Pons (tissue), 1 donor: ENCODE measurements around the gene ATP5ME.
"Not testable (repeated sequence)": the region's sequence is repeated elsewhere in the genome, so short reads cannot be mapped to it uniquely, and the experiment has no call there.

Experiments
- DNase-seq: peaks from one replicate; pipeline ENCODE4 v3.0.0-alpha.2; 2016; ENCODE audit warnings: low spot score

Gene ATP5ME

DNA sequence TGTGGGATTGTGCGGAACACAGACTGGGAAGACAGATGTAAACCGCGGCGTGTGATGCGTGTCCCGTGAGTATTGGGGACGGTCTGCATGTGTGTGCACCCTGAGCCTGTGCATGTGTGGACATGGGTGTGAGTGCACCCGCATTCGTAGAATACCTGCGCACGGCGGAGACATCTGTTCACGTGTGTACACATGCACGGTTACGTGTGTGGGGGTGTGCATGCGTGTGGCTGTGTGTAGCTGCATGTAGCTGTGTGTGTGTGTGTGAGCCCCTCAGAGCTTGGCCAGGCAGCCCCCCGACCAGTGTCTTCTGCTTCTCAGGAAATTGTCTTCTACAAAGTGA lies 19.6 kb downstream of the ATP5ME start:
- no peak for DNase-seq

DNA sequence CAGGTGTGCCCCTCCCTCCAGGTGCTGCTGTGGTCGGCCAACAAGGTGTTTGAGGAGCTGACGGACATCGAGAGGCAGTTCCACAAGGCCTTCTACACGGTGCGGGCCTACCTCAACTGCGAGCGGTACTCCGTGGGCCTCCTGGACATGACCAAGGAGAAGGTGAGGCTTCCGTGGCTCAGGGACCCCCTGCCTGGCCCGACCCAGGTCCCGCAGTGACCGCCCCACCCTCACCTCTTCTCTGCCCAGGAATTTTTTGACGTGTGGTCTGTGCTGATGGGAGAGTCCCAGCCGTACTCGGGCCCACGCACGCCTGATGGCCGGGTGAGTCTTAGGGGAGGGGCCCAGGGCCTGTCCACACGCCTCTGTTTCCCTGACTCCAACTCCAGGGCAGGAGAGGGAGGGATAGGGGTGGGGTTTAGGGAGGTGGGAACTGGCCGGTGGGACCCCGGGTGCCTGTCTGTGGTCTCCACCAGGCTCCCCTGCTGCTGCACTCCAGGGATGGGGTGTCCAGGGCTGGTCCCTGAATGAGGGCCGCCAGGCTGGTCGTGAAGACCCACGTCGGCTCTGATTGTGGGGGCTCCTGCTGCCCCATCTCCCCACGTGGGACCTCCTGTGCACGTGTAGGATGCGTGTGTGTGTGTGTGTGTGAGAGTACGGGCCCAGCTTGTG lies 20.1 kb downstream of the ATP5ME start:
- DNase-seq = no peak

DNA sequence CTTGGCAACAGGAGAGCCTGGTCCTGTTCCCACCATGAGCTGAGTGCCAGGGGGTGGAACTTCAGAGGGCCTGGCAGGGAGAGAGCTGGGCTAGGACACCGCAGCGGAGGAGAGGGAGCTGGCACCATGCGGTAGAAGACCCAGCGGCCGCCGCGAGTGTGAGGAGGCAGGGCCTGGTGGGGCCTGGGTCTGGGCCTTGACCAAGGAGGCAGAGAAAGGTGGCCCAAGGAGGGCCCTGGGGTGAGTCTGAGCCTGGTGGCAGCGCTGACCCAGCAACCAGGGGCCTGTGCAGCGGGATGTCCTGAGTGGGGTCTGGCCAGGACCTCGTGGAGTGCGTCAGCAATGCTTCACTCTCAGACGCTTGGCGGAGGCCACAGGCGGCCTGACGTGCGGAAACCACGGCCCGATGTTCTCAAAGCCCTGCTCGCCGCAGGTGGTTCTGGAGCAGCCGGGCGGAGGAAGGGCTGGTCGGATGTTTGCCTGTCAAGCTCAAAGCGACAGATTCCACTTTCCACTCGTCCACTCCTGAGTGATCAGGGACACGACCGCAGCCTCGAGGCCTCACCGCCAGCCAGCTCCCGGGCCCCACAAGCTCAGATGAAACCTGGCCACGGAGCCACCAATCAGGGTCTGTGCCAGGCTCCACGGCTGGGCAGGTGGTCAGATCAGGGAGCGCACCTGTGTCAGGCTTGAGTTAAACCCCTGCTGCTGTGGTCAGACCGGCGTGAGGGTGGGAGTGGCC lies 20.8 kb downstream of the ATP5ME start:
- DNase-seq = no peak

DNA sequence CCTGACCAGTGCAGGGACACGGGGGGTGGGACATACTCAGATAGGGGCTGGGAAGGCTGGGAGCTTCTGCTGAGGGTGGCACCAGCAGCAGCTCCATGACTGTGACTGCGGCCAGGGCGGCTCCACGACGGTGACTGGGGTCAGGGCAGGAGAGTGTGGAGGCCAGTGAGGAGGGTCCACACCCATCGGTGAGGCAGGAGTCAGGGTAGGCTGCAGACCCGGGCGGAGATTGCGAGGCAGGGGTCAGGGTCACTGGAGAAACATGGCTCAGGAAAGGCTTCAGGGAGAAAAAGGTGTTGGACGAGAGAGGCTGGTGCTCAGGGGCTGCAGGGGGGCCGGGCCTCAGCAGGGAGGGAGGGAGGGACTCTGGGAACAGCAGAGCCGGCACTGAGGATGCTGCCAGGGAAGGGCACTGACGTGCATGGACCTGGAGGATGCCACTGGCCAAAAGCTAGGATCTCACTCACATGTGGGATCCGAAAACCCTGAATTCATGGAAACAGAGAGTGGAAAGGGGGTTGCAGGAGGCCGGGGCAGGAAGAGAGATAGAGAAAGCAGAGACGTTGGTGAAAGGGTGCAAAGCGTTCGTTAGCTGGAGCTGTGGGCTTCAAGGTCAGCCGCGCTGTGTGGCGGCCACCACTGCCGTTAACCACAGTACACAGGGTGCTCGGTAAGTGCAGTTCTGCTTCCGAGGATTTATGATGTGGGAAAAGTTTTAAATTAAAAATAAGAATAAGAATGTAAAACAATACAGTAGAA lies 22.0 kb downstream of the ATP5ME start:
- no peak for DNase-seq

DNA sequence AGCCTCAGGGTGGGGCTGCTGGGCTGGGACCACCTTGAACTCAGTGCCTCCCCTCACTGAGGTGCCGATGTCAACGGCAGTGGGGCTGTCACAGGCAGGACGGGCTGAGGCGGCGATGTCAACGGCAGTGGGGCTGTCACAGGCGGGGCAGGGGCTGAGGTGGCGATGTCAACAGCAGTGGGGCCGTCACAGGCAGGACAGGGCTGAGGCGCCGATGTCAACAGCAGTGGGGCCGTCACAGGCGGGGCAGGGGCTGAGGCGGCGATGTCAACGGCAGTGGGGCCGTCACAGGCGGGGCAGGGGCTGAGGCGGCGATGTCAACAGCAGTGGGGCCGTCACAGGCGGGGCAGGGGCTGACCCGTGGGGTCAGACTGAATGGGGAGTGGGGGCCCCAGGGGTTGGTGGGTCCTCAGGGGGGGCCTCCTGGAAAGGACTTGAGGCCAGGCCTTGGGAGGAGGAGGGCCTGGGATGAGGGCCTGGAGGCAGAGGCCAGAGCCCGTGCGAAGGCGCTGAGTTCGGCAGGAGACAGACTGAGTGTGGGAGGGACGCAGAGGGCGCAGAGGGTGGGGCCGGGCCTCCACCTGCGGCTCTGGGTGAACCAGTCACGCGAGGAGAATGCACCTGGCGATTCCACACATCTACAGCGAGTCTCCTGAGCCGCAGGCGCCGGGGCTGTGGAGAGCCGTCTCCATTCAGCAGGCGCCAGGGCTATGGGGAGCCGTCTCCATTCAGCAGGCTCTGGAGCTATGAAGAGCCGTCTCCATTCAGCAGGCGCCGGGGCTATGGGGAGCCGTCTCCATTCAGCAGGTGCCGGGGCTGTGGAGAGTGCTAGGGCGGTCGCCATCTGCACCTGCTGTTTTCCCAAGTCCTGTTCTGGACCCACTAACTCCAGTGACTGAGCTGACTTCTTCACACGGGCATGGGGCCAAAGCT lies 22.9 kb downstream of the ATP5ME start:
- DNase-seq = peak; percentile 91

DNA sequence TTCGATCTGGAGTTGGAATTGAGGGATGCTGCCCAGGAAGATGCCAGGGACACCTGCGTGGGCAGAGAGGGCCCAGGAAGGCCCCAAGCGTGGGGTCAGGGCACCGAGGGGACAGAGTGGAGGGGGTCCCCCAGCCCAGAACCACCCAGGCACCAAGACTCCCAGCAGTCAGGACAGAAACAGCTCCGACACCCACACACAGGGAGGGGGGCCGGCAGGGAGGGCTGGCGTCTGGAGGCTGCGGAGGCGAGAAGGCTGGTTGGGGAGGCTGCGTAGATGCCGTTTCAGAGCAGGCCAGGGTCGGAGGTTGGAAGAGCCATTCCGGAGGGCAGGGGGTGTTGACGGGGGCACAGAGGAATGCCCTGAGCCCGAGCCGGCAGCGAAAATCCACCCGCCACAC lies 23.6 kb downstream of the ATP5ME start:
- no peak for DNase-seq

DNA sequence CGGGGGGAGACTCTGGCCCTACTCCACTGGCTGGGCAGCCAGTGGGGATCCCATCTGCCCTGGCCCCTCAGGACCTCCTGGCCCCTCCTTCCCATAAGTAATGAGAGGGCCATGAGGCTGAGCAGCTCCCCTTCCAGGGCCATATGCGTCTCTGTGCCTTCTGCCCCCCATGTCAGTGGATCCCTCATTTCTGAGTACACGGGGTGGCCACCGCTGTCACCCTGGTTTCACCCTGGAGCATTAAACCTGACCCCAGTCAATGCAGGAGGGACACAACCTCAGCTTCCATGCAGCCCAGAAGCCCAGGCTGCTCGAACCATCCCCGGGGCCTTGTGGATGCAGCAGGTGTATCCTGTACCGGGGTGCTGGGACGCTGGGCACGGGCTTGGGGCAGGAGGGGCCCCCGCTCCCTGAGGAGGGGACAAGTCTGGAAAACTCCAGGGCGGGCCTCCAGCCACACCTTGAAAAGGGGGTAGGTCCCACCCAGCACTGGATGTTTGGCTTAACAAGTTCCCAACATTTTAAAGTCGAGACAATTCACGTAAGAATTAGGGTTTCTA lies 24.2 kb downstream of the ATP5ME start:
- no peak for DNase-seq

DNA sequence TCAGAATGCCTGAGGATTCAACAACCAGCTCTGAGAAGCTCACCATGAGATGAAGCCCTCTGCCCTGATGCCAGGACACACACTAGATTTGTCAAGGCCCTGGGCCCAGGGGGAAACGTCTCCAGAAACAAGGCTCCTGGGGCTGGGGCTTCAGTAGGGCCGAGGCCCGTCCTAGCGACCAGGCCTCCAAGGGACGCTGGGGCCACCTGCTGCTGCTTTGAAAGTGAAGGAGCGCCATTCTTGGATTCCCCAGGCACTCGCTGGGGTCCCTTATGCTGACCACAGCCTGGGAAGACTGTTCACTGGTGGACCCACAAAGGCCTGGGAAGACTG lies 24.8 kb downstream of the ATP5ME start:
- DNase-seq = no peak

DNA sequence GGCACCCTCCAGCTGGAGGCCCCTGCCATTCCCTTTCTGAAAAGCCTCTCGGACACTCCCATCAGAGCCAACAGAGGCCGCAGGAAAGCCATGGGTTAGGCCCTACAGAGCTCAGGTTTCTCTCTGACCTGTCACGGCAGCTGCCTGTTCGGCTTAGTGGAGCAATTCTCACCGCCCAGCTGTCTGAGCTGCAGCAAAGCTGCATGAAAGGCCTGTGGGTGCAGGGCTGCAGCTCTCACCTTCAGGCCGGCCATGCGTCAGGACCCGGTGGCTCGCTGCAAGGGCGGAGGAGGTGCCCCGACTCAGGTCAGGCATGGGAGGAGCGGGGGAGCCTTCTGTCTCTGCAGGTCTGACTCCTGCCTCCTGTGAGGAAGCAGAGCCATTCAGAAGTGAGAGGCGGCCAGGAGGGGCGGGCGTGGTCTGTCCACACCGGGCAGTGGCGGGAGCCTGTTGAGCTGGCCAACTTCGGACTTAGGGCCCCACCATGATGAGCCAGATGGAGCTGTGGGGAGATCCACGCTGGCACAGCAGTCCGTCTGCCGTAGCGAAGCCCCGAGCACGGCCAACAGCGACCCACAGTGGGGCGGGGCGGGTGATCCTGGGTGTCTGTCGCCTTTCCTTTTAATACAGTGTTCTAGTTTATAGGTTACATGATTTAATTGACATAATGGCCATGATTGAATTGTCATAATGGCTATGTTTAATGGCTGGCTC lies 25.3 kb downstream of the ATP5ME start:
- no peak for DNase-seq

DNA sequence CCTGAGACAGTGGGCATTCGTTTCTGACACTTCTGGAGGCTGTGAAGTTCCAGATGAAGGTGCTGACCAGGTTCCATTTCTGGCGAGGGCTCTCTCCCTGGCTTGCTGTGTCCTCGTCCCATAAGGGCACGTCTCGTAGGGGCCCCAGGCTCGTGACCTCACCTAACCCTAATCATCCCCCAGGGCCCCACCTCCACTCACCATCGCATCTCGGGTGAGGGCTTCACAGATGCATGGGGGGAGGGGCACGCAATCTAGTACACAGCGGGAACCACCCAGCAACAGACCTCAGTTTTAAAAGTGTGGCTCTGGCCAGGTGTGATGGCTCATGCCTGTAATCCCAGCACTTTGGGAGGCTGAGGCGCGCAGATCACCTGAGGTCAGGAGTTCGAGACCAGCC lies 26.6 kb downstream of the ATP5ME start:
- no peak for DNase-seq

DNA sequence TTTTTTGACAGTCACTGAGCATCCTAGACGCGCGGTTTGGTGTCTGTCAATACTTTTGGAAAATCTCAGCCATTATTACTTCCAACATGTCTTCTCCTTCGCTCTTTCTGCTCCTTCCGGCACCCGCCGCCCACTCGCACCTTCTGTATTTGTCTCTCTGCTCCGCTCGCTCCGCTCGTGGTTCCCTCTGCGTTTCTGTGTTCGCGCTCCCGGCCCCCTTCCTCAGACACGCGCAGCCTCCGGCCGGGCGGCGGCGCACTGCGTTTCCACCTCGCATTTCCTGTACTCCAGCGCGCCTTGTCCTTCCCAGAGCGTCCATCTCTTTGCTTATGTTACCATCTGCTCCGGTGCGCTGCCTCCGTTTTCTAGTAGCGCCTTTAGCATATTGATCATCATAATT lies 27.6 kb downstream of the ATP5ME start:
- DNase-seq = no peak

DNA sequence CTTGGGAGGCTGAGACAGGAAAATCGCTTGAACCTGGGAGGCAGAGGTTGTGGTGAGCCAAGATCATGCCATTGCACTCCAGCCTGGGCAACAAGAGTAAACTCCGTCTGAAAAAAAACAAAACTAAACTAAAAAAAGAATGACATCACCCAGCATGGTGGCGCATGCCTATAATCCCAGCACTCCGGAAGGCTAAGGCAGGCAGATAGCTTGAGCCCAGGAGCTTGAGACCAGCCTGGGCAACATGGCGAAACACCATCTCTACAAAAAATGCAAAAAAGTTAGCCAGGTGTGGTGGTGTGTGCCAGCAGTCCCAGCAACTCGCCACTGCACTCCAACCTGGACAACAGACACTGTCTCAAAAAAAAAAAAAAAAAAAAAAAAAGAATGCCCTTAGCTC lies 31.7 kb downstream of the ATP5ME start:
- DNase-seq = not testable (repeated sequence)

DNA sequence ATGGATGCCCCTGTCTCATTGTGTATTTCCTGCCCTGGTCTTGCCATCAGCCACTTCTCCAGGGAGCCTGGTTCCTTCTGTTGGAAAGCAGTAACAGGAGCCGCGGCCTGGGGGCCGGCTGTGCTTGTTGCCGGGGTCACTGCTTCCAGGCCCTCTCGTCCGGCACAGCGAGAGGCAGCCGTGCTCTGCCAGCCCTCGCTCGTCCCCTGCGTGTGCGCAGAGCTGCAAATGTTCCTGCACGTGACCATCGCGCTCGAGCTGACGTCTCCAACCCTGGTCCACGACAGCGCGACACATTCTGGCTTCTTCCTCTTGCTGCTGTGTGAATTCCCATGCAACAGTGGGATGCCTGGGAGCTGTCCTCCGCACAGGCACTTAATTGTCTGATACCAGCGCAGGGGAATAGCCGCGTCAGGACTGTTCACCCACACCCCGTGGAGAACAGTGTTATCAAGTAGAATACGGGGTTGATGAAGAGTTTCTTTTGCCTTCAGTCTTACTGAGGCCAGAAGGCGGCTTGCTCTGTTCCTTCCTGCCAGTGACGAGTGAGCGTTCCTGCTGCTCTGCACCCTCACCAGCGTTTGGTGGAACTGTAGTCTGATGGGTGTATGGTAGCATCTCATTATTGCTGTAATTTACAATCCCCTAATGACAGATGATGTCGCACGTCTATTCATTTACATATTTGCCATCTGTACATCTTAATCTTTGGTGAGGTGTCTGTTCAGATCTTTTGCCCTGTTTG lies 36.4 kb downstream of the ATP5ME start:
- peak; percentile 20 for DNase-seq

DNA sequence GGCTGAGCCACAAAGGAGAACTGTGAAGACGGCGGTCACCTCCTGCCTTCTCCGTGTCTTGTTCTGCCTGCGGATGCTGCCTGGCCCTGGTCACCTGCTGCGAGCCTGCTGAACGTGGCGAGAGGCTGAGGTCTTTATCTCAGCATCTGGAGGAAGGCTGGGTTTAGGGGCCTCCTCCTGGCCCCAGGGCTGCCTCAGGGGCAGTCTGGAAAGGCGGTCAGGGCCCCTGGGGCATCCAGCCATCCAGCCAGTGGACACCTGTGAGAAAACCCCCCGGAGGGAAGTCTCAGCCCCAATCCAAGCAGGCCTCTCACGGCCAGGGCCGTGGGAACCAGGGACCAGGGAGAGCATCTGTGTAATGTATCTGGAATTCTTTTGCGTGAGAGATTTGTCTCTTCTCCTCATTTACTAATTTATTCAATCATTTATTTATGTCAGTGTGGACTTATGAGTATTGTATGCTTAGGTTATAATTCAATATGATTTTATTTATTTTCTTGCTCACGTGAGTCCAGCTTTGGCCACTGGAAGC lies 37.4 kb downstream of the ATP5ME start:
- no peak for DNase-seq

DNA sequence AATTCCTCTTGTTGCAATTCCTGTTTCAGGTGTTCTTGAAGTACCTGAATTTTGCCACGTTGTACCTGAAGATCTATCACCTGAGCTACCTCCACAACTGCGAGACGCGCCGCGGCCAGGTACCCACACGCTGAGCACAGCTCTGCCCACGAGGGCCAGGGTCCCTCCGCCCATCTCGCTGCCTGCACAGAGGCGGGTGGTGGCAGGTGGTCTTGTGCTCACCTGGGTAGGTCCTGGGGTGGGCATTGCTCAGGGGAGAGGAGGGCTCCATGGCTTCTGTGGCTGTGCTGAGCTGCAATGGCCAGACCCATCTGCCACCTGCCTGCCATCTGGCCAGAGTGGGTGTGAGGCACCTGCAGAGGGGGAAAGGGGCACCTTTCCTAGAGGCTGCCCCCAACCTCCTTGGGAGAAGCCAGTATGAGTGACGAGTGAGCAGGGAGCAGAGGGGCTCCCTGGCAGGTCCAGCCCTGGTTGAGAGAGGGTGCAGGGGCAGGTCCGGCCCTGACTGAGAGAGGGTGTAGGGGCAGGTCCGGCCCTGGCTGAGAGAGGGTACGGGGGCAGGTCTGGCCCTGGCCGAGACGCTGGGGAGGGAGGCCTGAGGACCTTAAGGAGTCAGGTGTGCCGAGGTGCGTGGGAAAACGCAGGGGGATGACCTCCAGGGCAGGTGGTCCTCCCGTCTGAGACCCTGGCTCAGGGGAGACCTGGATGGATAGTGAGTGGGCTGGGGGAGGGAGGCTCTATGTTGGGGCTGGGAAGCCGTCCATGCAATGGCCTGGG lies 38.0 kb downstream of the ATP5ME start:
- no peak for DNase-seq

DNA sequence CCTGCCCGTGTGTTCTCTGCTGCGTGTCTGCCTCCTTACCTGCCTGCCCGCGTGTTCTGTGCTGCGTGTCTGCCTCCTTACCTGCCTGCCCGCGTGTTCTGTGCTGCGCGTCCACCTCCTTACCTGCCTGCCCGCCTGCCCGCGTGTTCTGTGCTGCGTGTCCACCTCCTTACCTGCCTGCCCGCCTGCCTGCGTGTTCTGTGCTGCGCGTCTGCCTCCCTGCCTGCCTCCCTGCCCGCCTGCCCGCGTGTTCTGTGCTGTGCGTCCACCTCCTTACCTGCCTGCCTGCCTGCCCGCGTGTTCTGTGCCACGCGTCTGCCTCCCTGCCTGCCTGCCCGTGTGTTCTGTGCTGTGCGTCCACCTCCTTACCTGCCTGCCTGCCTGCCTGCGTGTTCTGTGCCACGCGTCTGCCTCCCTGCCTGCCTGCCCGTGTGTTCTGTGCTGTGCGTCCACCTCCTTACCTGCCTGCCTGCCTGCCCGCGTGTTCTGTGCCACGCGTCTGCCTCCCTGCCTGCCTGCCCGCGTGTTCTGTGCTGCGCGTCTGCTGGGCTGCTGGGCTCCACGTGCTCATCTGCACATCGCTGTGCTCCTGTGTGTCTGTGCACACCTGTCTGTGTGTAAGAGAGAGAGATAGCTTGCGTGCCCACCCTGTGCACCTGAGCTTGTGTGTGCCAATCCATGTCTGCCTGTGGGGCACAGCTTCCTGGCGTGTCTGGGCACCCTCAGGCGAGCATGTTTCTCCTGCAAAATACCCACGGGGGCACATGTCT lies 38.8 kb downstream of the ATP5ME start:
- not testable (repeated sequence) for DNase-seq

DNA sequence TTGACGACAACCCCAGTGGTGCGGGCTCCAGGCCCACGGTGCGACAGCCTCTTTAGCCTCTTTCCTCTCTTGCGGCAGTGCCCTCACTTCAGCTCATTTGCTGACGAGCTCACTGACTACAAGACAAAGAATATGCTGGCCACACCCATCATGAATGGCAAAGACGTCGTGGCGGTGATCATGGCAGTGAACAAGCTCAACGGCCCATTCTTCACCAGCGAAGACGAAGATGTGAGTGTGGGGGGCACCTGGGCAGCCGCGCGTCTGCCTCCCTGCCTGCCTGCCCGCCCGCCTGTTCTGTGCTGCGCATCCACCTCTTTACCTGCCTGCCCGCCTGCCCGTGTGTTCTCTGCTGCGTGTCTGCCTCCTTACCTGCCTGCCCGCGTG lies 39.5 kb downstream of the ATP5ME start:
- DNase-seq = no peak

DNA sequence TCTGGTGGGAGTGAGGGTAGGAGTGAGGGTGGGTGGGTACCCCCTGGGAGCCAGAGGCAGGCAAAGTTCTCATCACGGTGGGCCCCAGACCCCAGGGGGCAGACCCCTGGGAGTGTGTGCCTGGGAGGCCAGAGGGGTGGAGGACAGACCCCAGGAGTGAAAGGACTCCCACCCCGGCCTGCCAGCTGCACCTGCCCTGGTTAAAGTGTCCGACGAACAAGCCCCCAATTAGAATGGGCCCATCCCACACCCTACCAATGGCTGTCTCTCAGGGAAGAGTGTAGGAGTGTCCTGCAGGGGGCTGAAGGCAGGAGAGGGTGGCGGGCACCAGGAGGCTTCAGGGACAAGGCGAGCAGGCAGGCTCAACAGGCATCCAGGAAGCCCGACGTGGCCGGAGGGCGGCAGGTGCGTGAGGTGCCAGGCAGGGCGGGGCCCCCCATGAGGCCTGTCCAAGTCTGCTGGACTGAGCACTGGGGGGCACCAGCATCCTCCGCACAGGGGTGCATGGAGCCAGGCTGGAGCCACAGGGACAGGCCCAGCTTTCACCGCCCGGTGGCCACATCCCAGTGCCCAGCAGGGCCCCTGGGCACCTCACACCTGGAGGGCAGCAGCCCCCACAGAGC lies 40.0 kb downstream of the ATP5ME start:
- DNase-seq = no peak
